Trophoblast cell (in vitro differentiated cells and primary cell): ENCODE results near the gene PARK7.

Source experiments
- DNase-seq, 2 donors: peaks; one replicate each; pipeline ENCODE4 v3.0.0-alpha.2; 2016
- H2AFZ ChIP-seq: 2 replicates; pipeline ENCODE4 v1.6.1; 2013; ENCODE audit warnings: low read length, moderate library complexity, mild to moderate bottlenecking; ENCODE audit not compliant: insufficient read depth, poor library complexity
- H2AK5ac ChIP-seq: 2 replicates; pipeline ENCODE4 v1.6.1; 2013; ENCODE audit warnings: mild to moderate bottlenecking, low read length
- H2BK120ac ChIP-seq: 2 replicates; pipeline ENCODE4 v1.6.1; 2013; ENCODE audit warnings: low read length, mild to moderate bottlenecking, moderate library complexity; ENCODE audit not compliant: insufficient read depth, poor library complexity
- H2BK12ac ChIP-seq: 2 replicates; pipeline ENCODE4 v1.6.1; 2013; ENCODE audit warnings: mild to moderate bottlenecking, low read length, moderate library complexity
- H2BK5ac ChIP-seq: 2 replicates; pipeline ENCODE4 v1.6.1; 2013; ENCODE audit warnings: low read length, low read depth, moderate library complexity, mild to moderate bottlenecking; ENCODE audit not compliant: poor library complexity
- H3K14ac ChIP-seq: 2 replicates; pipeline ENCODE4 v1.6.1; 2013; ENCODE audit warnings: mild to moderate bottlenecking, low read length
- H3K18ac ChIP-seq: 2 replicates; pipeline ENCODE4 v1.6.1; 2013; ENCODE audit warnings: mild to moderate bottlenecking, low read length
- H3K23ac ChIP-seq: 2 replicates; pipeline ENCODE4 v1.6.1; 2013; ENCODE audit warnings: low read length
- H3K27ac ChIP-seq: 2 replicates; pipeline ENCODE4 v1.5.1; 2013; ENCODE audit warnings: low read depth, mild to moderate bottlenecking, inconsistent platforms, low read length, moderate library complexity
- H3K27me3 ChIP-seq: 2 replicates; pipeline ENCODE4 v1.6.1; 2013; ENCODE audit warnings: inconsistent platforms, mild to moderate bottlenecking, low read length, moderate library complexity; ENCODE audit not compliant: insufficient read depth
- H3K36me3 ChIP-seq, 2 experiments: 1 replicate in 1 of 2; 2 replicates in 1 of 2; pipeline ENCODE4 v1.6.1; 2013; ENCODE audit warnings: low read length in 2 of 2, mild to moderate bottlenecking in 2 of 2, moderate library complexity in 1 of 2; ENCODE audit not compliant: insufficient read depth in 2 of 2, control insufficient read depth in 1 of 2
- H3K4ac ChIP-seq: 2 replicates; pipeline ENCODE4 v1.6.1; 2013; ENCODE audit warnings: low read depth, mild to moderate bottlenecking, low read length, moderate library complexity
- H3K4me1 ChIP-seq, 2 experiments: 1 replicate in 1 of 2; 2 replicates in 1 of 2; pipeline ENCODE4 v1.6.1; 2013; ENCODE audit warnings: low read length in 2 of 2, mild to moderate bottlenecking in 2 of 2, moderate library complexity in 1 of 2; ENCODE audit not compliant: insufficient read depth in 2 of 2, control insufficient read depth in 1 of 2
- H3K4me2 ChIP-seq: 2 replicates; pipeline ENCODE4 v1.6.1; 2013; ENCODE audit warnings: inconsistent platforms, mild to moderate bottlenecking, low read length, moderate library complexity
- H3K4me3 ChIP-seq: 2 replicates; pipeline ENCODE4 v1.5.1; 2013; ENCODE audit warnings: mild to moderate bottlenecking, low read depth, low read length, inconsistent platforms
- H3K79me1 ChIP-seq: one replicate; pipeline ENCODE4 v1.6.1; 2013; ENCODE audit warnings: low read length
- H3K79me2 ChIP-seq: 2 replicates; pipeline ENCODE4 v1.6.1; 2013; ENCODE audit warnings: low read length, mild to moderate bottlenecking; ENCODE audit not compliant: control insufficient read depth, insufficient read depth, poor library complexity
- H3K9ac ChIP-seq: 2 replicates; pipeline ENCODE4 v1.6.1; 2013; ENCODE audit warnings: mild to moderate bottlenecking, low read length
- H3K9me3 ChIP-seq: 2 replicates; pipeline ENCODE4 v1.6.1; 2013; ENCODE audit warnings: low read depth, mild to moderate bottlenecking, control low read depth, inconsistent platforms, low read length; ENCODE audit not compliant: insufficient read depth
- H4K12ac ChIP-seq: 2 replicates; pipeline ENCODE4 v1.6.1; 2013; ENCODE audit warnings: low read depth, mild to moderate bottlenecking, low read length, moderate library complexity
- H4K8ac ChIP-seq: 2 replicates; pipeline ENCODE4 v1.6.1; 2013; ENCODE audit warnings: low read depth, mild to moderate bottlenecking, low read length, moderate library complexity
- H4K91ac ChIP-seq: one replicate; pipeline ENCODE4 v1.6.1; 2013; ENCODE audit warnings: low read depth, mild to moderate bottlenecking, low read length, moderate library complexity
- WGBS: extraction: QIAGEN DNeasy Blood & Tissue Kit; methylation state at CpG from one replicate; pipeline ENCODE4 v1.1.7; 2013; ENCODE audit warnings: missing lambda C conversion rate; ENCODE audit not compliant: insufficient read length, insufficient coverage; ENCODE audit errors: extremely low coverage; 5-methylcytosine and 5-hydroxymethylcytosine counted together

The PARK7 gene

GRCh38 chr1:8002329-8002910 lies 40.9 kb downstream of the PARK7 start:
- Histone ChIP-seq H3K18ac (peak overlapping the region; percentile 82), H3K4me3 (no peak overlapping the region), H2BK120ac (no peak overlapping the region), H3K9me3 (no peaks in the 10 kb centered on the region), H3K4me1 (peaks cover 19 to 23% of the 10 kb centered on the region in 2 experiments), H3K27me3 (no peaks in the 10 kb centered on the region), H3K79me2 (no peaks in the 10 kb centered on the region), H3K23ac (no peak overlapping the region), H4K91ac (no peak overlapping the region), H3K27ac (no peak overlapping the region), H2BK12ac (peak overlapping the region; percentile 55), H3K9ac (no peak overlapping the region), H3K4ac (no peak overlapping the region), H2AFZ (no peak overlapping the region), H4K8ac (peak overlapping the region; percentile 36), H3K36me3 (no peaks in the 10 kb centered on the region), H3K14ac (peak overlapping the region; percentile 8), H3K79me1 (peaks cover 21% of the 10 kb centered on the region), H3K4me2 (no peak overlapping the region), H2AK5ac (no peak overlapping the region), H4K12ac (no peak overlapping the region), H2BK5ac (no peak overlapping the region)
- WGBS: no CpG with 5 or more reads among the region's 6 CpGs
- no peak for DNase-seq

- Histone ChIP-seq H4K8ac (no peak overlapping the region), H4K91ac (no peak overlapping the region), H3K27me3 (no peaks in the 10 kb centered on the region), H3K79me1 (peaks cover 21% of the 10 kb centered on the region), H3K9ac (no peak overlapping the region), H3K9me3 (no peaks in the 10 kb centered on the region), H2BK5ac (no peak overlapping the region), H3K36me3 (no peaks in the 10 kb centered on the region), H4K12ac (no peak overlapping the region), H3K18ac (no peak overlapping the region), H3K4me3 (no peak overlapping the region), H2BK120ac (no peak overlapping the region), H3K79me2 (no peaks in the 10 kb centered on the region), H3K27ac (no peak overlapping the region), H3K14ac (no peak overlapping the region), H3K4ac (no peak overlapping the region), H2AFZ (no peak overlapping the region), H2BK12ac (peak overlapping the region; percentile 63), H3K4me1 (peaks cover 19 to 23% of the 10 kb centered on the region in 2 experiments), H2AK5ac (no peak overlapping the region), H3K4me2 (no peak overlapping the region), H3K23ac (no peak overlapping the region)
- no CpG with 5 or more reads among the region's 4 CpGs for WGBS
- no peak for DNase-seq
Measured at GRCh38 chr1:8002921-8003320, 41.4 kb downstream of the PARK7 start.

- H4K8ac ChIP-seq: no peak overlapping the region
- WGBS: 100% methylated on average over 1 of the region's 6 CpGs
Measured at GRCh38 chr1:8003438-8004112, 42.1 kb downstream of the PARK7 start.

GRCh38 chr1:8004113-8004802 lies 42.7 kb downstream of the PARK7 start:
- Histone ChIP-seq H4K12ac (no peak overlapping the region), H3K18ac (peak overlapping the region; percentile 1), H3K79me2 (no peaks in the 10 kb centered on the region), H3K4me3 (no peak overlapping the region), H3K27me3 (no peaks in the 10 kb centered on the region), H3K36me3 (peaks cover 3 to 7% of the 10 kb centered on the region in 2 experiments), H2AFZ (no peak overlapping the region), H3K4me2 (no peak overlapping the region), H4K8ac (peak overlapping the region; percentile 1), H3K23ac (no peak overlapping the region), H3K9ac (no peak overlapping the region), H3K4ac (no peak overlapping the region), H3K14ac (peak overlapping the region; percentile 18), H2AK5ac (peak overlapping the region; percentile 0), H3K79me1 (peaks cover 21% of the 10 kb centered on the region), H2BK12ac (peak overlapping the region; percentile 3), H3K4me1 (peaks cover 19 to 23% of the 10 kb centered on the region in 2 experiments), H3K27ac (peak overlapping the region; percentile 88), H3K9me3 (no peaks in the 10 kb centered on the region), H2BK120ac (peak overlapping the region; percentile 8), H2BK5ac (peak overlapping the region; percentile 92), H4K91ac (peak overlapping the region; percentile 22)
- no CpG with 5 or more reads among the region's 18 CpGs for WGBS
- DNase-seq: no peak

More at GRCh38 chr1:8003438-8004112, 42.1 kb downstream of the PARK7 start:
- Histone ChIP-seq H4K12ac (no peak overlapping the region), H2AK5ac (no peak overlapping the region), H4K91ac (peak overlapping the region; percentile 22), H3K27ac (peak overlapping the region; percentile 88), H3K9ac (no peak overlapping the region), H3K18ac (no peak overlapping the region), H3K4me1 (peaks cover 19 to 23% of the 10 kb centered on the region in 2 experiments), H3K9me3 (no peaks in the 10 kb centered on the region), H3K4me2 (no peak overlapping the region), H2AFZ (no peak overlapping the region), H3K23ac (no peak overlapping the region), H3K79me1 (peaks cover 21% of the 10 kb centered on the region), H3K4ac (no peak overlapping the region), H3K36me3 (peaks cover 0 to under 1% of the 10 kb centered on the region in 2 experiments), H3K4me3 (no peak overlapping the region), H3K27me3 (no peaks in the 10 kb centered on the region), H2BK5ac (no peak overlapping the region), H3K79me2 (no peaks in the 10 kb centered on the region), H2BK120ac (no peak overlapping the region), H2BK12ac (no peak overlapping the region), H3K14ac (peak overlapping the region; percentile 18)
- no peak for DNase-seq
